K562 (cell line): ENCODE measurements around the gene FARP1. TPM values are rescaled to one million over a fixed set of nuclear protein-coding genes. Genes with fewer than 3 reads are reported as not detected.

Source experiments
- ATAC-seq: fragments of 200-7000 bp; cut with Tn5 transposase; 3 replicates; pipeline ENCODE4 v1.9.1; 2020; ENCODE audit warnings: moderate library complexity
- BruUV-seq: library from RNA; stranded (reverse); fragments of 400-500 nt; replicated peaks from 2 replicates; lab custom pipeline; 2021; lab: Mats Ljungman, UMichigan
- CTCF ChIA-PET: fragments of 300-600 bp; formaldehyde crosslinking; extraction: SDS; loops from one replicate; lab custom pipeline; 2021; ENCODE audit warnings: low intra/inter-chr PET ratio; lab: Yijun Ruan, JAX
- POLR2A ChIA-PET: fragments of 300-600, 350-650 bp; sonication (Branson Sonifier 250); formaldehyde crosslinking; extraction: SDS; loops from one replicate; lab custom pipeline; 2021; ENCODE audit warnings: antibody characterized with exemption, inconsistent platforms; lab: Yijun Ruan, JAX
- DNase-seq, 4 experiments: peaks; one replicate each; pipeline versions ENCODE4 v3.0.0 to v3.0.0-alpha.2; 2011 to 2018; ENCODE audit warnings: low spot score in 3 of 4, mixed read lengths in 3 of 4; ENCODE audit errors: extremely low read depth in 1 of 4
- FAIRE-seq: peaks from 2 replicates; lab custom pipeline; 2011; peaks lifted over from hg19 to GRCh38; lab: Jason Lieb, UNC
- H2AFZ ChIP-seq: 2 replicates; pipeline ENCODE4 v1.6.0; 2011; ENCODE audit warnings: low read depth, low read length, control low read depth, inconsistent platforms
- H3K27ac ChIP-seq: fragments of 200-600 bp; 3 replicates; pipeline ENCODE4 v1.8.0; 2011; ENCODE audit warnings: low read depth, mild to moderate bottlenecking, control low read depth, inconsistent platforms, low read length, moderate library complexity, mixed read lengths; ENCODE audit errors: extremely low read depth
- H3K27me3 ChIP-seq, 2 experiments: fragments of 300-600 bp in 1 of 2; 2 replicates in 1 of 2; 3 replicates in 1 of 2; pipeline versions ENCODE4 v1.6.0 to v1.8.0; 2011; ENCODE audit warnings: inconsistent platforms in 2 of 2, low read length in 2 of 2, mild to moderate bottlenecking in 1 of 2, mixed read lengths in 1 of 2, moderate library complexity in 1 of 2; ENCODE audit not compliant: control insufficient read depth in 2 of 2, insufficient read depth in 2 of 2
- H3K36me3 ChIP-seq: fragments of 300-600 bp; 3 replicates; pipeline ENCODE4 v1.8.0; 2011; ENCODE audit warnings: mild to moderate bottlenecking, low read length, inconsistent platforms; ENCODE audit not compliant: control insufficient read depth, insufficient read depth
- H3K4me1 ChIP-seq, 2 experiments: fragments of 200-600 bp in 1 of 2; replicated peaks in 1 of 2; 2 replicates in 1 of 2; 3 replicates in 1 of 2; pipeline versions ENCODE4 v1.5.1 to v1.8.0; 2011; ENCODE audit warnings: inconsistent platforms in 2 of 2, low read length in 2 of 2, mild to moderate bottlenecking in 1 of 2, mixed read lengths in 1 of 2, moderate library complexity in 1 of 2; ENCODE audit not compliant: control insufficient read depth in 2 of 2, insufficient read depth in 2 of 2
- H3K4me2 ChIP-seq: 2 replicates; pipeline ENCODE4 v1.6.1; 2011; ENCODE audit warnings: low read length, control low read depth, inconsistent platforms, mixed read lengths; ENCODE audit not compliant: insufficient read depth
- H3K4me3 ChIP-seq: fragments of 200-600 bp; sonication (generic), shearing (Covaris generic); 2 replicates; pipeline ENCODE4 v1.5.1; 2016; ENCODE audit warnings: control low read depth, inconsistent platforms
- H3K79me2 ChIP-seq: fragments of 200-600 bp; 3 replicates; pipeline ENCODE4 v1.8.0; 2011; ENCODE audit warnings: low read length, inconsistent platforms; ENCODE audit not compliant: control insufficient read depth, insufficient read depth
- H3K9ac ChIP-seq, 2 experiments: 2 replicates each; pipeline versions ENCODE4 v1.6.0 to v1.6.1; 2011; ENCODE audit warnings: low read depth in 2 of 2, low read length in 2 of 2, control low read depth in 1 of 2, inconsistent platforms in 1 of 2, mild to moderate bottlenecking in 1 of 2, mixed read lengths in 1 of 2; ENCODE audit not compliant: insufficient read depth in 1 of 2
- H3K9me1 ChIP-seq: one replicate; pipeline ENCODE4 v1.6.0; 2011; ENCODE audit warnings: inconsistent platforms, mild to moderate bottlenecking, low read length, moderate library complexity; ENCODE audit not compliant: control insufficient read depth, insufficient read depth
- H3K9me3 ChIP-seq: replicated peaks from 2 replicates; pipeline ENCODE4 v1.5.1; 2011; ENCODE audit warnings: low read depth, low read length, inconsistent platforms; ENCODE audit not compliant: control insufficient read depth, insufficient read depth
- H4K20me1 ChIP-seq: replicated peaks from 2 replicates; pipeline ENCODE4 v1.6.1; 2011; ENCODE audit warnings: low read length, inconsistent platforms, mixed read lengths; ENCODE audit not compliant: control insufficient read depth, insufficient read depth
- TFAM ChIP-seq: fragments of 250-450 bp; sonication (Bioruptor Pico); conservative IDR thresholded peaks from 2 replicates; pipeline ENCODE4 v1.5.0; 2021; ENCODE audit warnings: mild to moderate bottlenecking, moderate library complexity
- ZKSCAN1 ChIP-seq: fragments of 150-350 bp; IDR thresholded peaks from 2 replicates; pipeline ENCODE4 v1.6.1; 2016; ENCODE audit warnings: low read depth, low read length
- WGBS: fragments of 100-300 bp; shearing (Covaris generic); methylation state at CpG from one replicate; pipeline ENCODE4 v1.1.6; 2016; ENCODE audit warnings: low coverage, mixed read lengths; ENCODE audit not compliant: insufficient coverage; ENCODE audit errors: missing lambda C conversion rate; 5-methylcytosine and 5-hydroxymethylcytosine counted together
- in situ Hi-C: fragments of 300-500 bp; cut with MboI; formaldehyde crosslinking; loops from 4 replicates; pipeline ENCODE4 v1.15.0; 2018; ENCODE audit warnings: inconsistent platforms, mixed read lengths
- intact Hi-C: fragments of 100-400 bp; cut with micrococcal nuclease; formaldehyde crosslinking; loops from 2 replicates; pipeline ENCODE4 v1.14.2; 2022
- microRNA-seq: library from miRNA; unstranded; fragments of <30 nt; microRNA quantifications from one replicate; pipeline ENCODE4, GENCODE V29; 2018; ENCODE audit warnings: borderline microRNAs expressed
- polyA plus RNA-seq, 8 experiments: library from polyadenylated mRNA; depleted of rRNA in 4 of 8; stranded (reverse) in 5 of 8; unstranded in 3 of 8; fragments of >200 nt; fragmentation: Nextera tagmentation in 2 of 8; fragmentation: Illumina TruSeq in 1 of 8; extraction: Ambion mirVana in 2 of 8; extraction: Trizol in 1 of 8; gene quantifications; 2 replicates each; pipeline versions ENCODE4 v1.2.1 to v1.2.3, GENCODE V29; 2011 to 2014; ENCODE audit warnings: inconsistent platforms in 1 of 8, missing spikeins in 1 of 8
- small RNA-seq: library from RNA; depleted of rRNA; stranded (forward); fragments of <200 nt; gene quantifications from one replicate; pipeline ENCODE3, GENCODE V24; 2014
- total RNA-seq, 7 experiments: library from RNA; depleted of rRNA in 6 of 7; stranded (reverse); fragments of >200 nt in 6 of 7; fragmentation: Illumina TruSeq in 2 of 7; extraction: Trizol in 2 of 7; gene quantifications; 2 replicates each; pipeline versions ENCODE4 v1.2.1 to v1.2.3, GENCODE V29; 2011 to 2021; ENCODE audit warnings: low replicate concordance in 1 of 7

FARP1 gene
- total and polyA plus RNA-seq, 9 of the 15 experiments (the other 6 are each of a cell fraction or from before 2014, with no cell fraction given), result 0.03 to 0.29 (median 0.05) TPM; not detected in 3

DNA sequence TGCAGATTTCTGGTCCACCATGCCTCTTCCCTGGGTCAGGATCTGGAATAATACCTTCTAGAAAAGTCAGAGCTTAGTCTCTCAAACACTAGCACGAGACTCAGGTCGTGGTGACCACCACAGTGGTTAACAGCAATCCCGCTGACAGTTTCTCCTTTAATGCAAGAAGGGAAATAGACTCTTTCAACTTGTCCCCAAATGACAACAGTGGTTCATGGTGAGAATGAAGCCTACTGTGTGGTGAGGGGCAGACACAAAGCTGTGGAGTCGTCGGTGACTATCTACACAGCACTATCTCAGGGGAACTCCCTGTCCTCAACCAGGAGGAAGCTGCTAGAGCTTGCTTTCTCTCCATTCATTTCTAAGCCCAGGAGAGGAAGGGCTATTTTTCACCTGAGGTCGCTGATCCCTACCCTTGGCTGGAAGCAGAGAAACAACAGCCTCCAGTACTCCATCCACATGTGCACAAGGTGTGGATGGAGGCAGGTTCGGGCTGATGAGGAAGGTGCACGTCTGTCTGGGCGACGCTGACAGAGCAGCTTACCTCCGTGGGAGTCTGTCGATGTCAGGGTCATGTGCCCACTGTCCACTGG, 361.6 kb downstream of the FARP1 start:
- Histone ChIP-seq H3K4me3 (no peak overlapping the region), H3K36me3 (peaks cover 8% of the 10 kb centered on the region; the same call in 2 of the 3 replicates), H3K27me3 (no peaks in the 10 kb centered on the region), H3K79me2 (peaks cover 78% of the 10 kb centered on the region), H3K9ac (no peak overlapping the region), H3K4me2 (peak overlapping the region; percentile 62; the same call in 1 of the 2 replicates), H2AFZ (no peak overlapping the region), H3K9me1 (peaks cover 9% of the 10 kb centered on the region), H4K20me1 (no peaks in the 10 kb centered on the region; the same call in 1 of the 2 replicates), H3K27ac (no peak overlapping the region), H3K4me1 (peaks cover 13 to 54% of the 10 kb centered on the region in 2 experiments), H3K9me3 (no peaks in the 10 kb centered on the region)
- 50% methylated on average over 12 of the region's 12 CpGs for WGBS
- CTCF ChIA-PET, result no interaction called here
- TF ChIP-seq TFAM (CRISPR knock-in tag) (no peak), ZKSCAN1 (peak; percentile 67; the same call in 1 of the 2 replicates)
- in situ Hi-C loops, result no loop called here
- no TSS peak for BruUV-seq
- ATAC-seq (peak; percentile 41; the same call in 2 of the 3 replicates), DNase-seq (no peak), FAIRE-seq (peak; percentile 58)
- intact Hi-C loops, result no loop called here
- POLR2A ChIA-PET, result interaction anchor here (1.0 to 1.7 kb wide), 3 partner anchors 10 to 20 kb away, joined by 3 to 7 read pairs (median 6); no protein-coding TSS in a partner anchor

Small RNA genes lying within 50 kb of the gene (microRNA-seq; reads per million reads assigned to microRNA genes)
- not detected for gene MIR3170

Small RNA genes lying within 50 kb of the gene (small RNA-seq; reads per million reads assigned to genes)
- not detected for gene MIR3170

Other genes starting within 250 kb of the FARP1 start
- 127 and 137 TPM in 2 replicates for gene IPO5, start 189.4 kb upstream of the FARP1 start, total RNA-seq (2014; rRNA removed)
- 150 and 169 TPM in 2 replicates for gene IPO5, start 189.4 kb upstream of the FARP1 start, total RNA-seq (2014; rRNA removed; fragmentation: Illumina TruSeq; extraction: Trizol)
- 113 and 120 TPM in 2 replicates for gene IPO5, start 189.4 kb upstream of the FARP1 start, total RNA-seq (2015; rRNA removed; fragmentation: Illumina TruSeq; extraction: Trizol)
- gene IPO5, start 189.4 kb upstream of the FARP1 start, total RNA-seq (2021), result 146 and 157 TPM in 2 replicates
- 180 and 206 TPM in 2 replicates for gene IPO5, start 189.4 kb upstream of the FARP1 start, polyA plus RNA-seq (2011; rRNA removed)
- gene IPO5, start 189.4 kb upstream of the FARP1 start, polyA plus RNA-seq (2014; fragmentation: Illumina TruSeq; extraction: Trizol), result 134 and 143 TPM in 2 replicates
- 10 to 100 TPM; 45.8 to 76.3 TPM for gene IPO5, start 189.4 kb upstream of the FARP1 start, polyA plus RNA-seq (2014; fragmentation: Nextera tagmentation; extraction: Ambion mirVana)
- 97.1 and 110 TPM in 2 replicates for gene IPO5, start 189.4 kb upstream of the FARP1 start, polyA plus RNA-seq (2014; rRNA removed)
- gene RNF113B, start 34.2 kb downstream of the FARP1 start, total RNA-seq (2014; rRNA removed), result not detected in 2 replicates
- not detected in 2 replicates for gene RNF113B, start 34.2 kb downstream of the FARP1 start, total RNA-seq (2014; rRNA removed; fragmentation: Illumina TruSeq; extraction: Trizol)
- 0.11 TPM in 1 of 2 replicates, not detected in the other for gene RNF113B, start 34.2 kb downstream of the FARP1 start, total RNA-seq (2015; rRNA removed; fragmentation: Illumina TruSeq; extraction: Trizol)
- not detected in 2 replicates for gene RNF113B, start 34.2 kb downstream of the FARP1 start, total RNA-seq (2021)
- not detected in 2 replicates for gene RNF113B, start 34.2 kb downstream of the FARP1 start, polyA plus RNA-seq (2011; rRNA removed)
- gene RNF113B, start 34.2 kb downstream of the FARP1 start, polyA plus RNA-seq (2014; fragmentation: Illumina TruSeq; extraction: Trizol), result 0.09 TPM in 1 of 2 replicates, not detected in the other
- gene RNF113B, start 34.2 kb downstream of the FARP1 start, polyA plus RNA-seq (2014; fragmentation: Nextera tagmentation; extraction: Ambion mirVana), result not detected
- not detected in 2 replicates for gene RNF113B, start 34.2 kb downstream of the FARP1 start, polyA plus RNA-seq (2014; rRNA removed)